Measurements from ENCODE around the gene WDR18.

Gene WDR18

DNA sequence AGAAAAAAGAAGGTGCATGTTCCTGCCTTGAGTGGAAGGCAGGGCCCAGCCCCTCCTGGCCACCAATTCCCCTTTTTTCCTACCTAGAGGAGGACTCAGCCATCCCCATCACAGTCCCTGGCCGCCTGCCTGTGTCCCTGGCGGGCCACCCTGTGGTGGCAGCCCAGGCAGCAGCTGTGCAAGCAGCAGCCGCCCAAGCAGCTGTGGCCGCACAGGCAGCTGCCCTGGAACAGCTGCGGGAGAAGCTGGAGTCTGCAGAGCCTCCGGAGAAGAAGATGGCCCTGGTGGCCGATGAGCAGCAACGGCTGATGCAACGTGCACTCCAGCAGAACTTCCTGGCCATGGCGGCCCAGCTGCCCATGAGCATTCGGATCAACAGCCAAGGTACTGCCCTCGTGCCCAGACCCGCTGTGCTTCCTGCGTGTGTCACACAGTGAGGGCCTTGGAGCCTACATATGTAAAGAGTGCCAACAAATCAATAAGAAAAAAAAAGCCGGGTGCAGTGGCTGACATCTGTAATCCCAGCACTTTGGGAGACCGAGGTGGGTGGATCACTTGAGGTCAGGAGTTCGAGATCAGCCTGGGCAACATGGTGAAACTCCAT, 17.6 kb upstream of the WDR18 start:
- DNase-seq = no peak

DNA sequence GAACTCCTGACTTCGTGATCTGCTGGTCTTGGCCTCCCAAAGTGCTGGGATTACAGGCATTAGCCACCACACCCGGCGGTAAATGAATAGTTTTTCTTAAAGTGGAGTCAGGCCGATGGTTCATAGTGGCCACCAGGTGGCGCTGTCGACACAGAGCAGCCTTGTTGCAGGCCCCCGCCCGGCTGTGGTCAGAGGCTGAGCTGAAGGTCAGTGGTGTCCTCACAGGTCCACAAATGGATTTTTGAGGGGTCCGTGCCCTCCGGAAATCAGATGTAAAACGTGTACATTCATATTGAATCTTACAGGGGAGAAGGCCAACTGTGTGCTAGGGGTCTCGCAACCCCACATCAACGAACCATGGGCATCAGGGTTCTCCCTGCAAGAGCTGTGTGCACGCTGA, 13.4 kb upstream of the WDR18 start:
- no peak for DNase-seq

DNA sequence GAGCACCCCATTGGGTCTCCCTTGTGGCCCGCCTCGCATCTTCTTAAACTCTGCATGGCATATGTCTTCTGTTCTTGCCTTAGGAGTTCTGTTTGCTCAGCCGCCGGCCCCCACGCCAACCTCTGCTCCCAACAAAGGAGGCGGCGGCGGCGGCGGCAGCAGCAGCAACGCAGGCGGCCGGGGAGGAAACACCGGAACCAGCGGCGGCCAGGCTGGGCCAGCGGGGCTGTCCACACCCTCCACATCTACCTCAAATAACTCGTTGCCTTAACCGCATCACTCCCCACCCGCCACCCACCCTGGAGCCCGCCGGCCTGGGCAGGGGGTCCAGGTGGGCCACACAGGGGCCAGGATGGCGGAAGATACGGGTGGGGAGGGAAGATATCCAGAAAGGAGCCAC, 12.3 kb upstream of the WDR18 start:
- no peak for DNase-seq

DNA sequence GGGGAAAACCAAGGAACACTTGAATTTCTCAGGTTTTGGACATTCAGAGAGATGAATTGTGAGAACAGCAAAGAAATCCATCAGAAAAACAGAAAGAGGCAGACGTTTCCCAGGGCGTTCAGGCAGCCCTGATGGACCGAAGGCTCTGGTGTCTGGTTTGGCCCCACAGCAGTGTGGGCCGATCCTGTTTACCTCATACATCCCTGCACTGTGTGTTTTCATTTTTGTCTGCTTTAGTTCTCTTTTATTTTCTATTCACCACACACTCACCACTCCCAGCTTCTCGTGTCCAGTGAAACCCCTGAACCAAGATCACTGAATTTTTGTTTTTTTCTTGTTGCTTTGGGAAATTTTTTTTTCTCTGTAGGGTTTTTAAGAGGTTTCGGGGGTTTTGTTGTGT, 11.9 kb upstream of the WDR18 start:
- no peak for DNase-seq

DNA sequence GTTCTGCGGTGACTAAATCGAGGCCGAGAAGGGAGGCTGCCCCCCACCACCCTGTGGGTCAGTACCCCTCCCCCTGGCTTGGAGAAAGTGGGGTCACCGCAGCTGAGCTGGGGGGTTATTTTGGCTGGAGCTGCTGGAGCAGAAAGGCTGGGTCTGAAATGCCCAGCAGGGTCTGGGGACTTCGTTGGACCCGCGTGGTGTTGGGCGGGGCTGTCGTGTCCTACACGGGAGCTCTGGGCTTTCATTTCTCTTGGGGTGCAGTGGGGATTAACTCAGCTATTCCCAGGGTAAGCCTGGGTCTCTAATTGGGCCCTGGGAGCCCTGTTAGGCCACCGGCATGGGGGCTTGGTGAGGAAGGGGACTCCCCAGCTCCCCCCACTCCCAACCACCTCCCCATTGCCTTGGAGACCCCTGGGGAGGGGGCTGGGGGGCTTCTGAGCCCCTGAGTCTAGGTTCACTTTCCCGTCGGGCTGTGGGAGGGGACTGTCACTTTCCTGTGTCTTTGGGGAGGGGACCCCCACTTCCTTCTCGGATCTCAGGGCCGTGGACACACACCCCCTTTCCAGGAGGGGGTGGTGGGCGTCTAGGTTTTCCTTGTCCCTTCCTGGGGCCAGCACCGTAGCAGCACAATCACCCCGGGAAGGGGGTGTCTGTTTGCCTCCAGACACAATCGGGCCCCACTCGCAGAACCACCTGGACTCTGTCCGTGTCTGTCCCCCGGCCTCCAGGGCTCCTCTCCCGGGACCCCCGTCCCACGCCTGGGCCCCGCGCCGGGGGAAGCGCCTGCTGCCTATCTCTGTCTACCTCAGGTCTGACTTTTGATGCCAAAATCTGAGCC, 10.2 kb upstream of the WDR18 start:
- no peak for DNase-seq

DNA sequence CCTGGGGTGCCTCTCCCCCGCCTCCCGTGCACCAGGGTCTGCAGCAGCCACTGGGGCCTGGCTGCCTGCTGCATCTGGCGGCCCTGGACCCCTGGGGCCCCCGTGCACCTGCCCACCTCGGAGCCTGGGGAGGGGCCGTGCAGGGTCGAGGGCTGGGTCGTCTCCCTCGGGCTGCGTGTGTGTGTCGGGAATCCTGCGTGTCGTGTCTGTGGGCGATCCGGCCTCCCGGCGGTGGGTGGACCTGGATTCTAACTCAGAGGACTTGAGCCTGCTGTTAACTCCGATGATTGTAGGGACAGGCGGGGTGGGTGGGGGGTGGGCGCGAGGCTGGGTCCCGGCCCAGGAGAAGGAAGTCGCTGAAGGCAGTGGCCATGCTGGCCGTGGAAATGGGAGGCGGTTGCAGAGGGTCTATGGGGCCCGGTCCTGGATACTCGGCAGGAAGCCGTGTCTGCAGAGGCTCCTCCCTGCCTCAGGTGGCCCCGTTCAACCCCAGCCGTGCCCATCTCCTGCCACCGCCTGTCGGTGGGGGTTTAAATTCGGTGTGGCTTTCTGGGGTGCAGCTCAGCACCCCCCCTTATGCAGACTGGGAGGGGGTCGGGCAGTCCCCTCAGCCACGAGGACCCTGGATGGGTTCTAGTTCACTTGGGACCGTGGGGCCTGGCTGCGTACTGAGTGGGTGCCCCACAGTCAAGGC, 9.4 kb upstream of the WDR18 start:
- no peak for DNase-seq

DNA sequence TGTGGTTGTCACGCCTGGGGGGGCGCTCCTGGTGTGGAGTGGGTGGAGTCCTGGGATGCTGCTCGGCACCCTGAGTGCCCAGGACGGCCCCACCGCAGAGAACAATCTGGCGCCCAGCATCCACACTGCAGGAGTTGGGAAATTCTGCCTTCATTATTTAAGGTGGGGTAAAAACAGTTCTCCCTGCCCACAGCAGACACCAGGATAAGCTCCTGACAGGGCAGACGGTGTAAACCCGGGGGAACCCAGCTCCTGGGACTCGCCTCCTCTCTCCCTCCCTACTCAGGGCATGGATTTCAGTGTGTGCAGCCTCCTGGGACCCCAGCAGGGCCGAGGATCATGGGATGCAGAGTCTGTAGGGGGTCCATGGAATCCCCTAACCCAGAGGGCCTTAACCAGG, 7.7 kb upstream of the WDR18 start:
- no peak for DNase-seq

DNA sequence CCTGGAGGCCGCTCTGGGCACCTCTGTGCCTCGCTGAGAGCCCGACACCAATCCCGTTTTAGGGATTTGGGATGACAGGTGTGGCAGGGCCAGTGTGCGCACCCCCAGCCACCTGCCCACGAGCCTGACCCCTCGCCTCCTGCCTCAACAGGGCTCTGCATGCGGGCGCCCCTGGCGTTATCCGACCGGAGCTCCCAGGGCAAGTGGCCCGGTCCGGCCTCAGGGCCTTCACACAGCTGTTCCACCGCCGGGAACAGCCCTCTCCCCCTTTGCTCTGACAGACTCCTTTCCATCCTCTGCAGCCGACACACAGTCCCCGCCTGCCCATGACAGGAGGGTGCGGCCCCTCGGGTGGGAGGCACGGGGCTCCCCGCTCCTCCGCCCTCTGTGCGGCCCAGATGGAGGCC, 7.1 kb upstream of the WDR18 start:
- DNase-seq = no peak

DNA sequence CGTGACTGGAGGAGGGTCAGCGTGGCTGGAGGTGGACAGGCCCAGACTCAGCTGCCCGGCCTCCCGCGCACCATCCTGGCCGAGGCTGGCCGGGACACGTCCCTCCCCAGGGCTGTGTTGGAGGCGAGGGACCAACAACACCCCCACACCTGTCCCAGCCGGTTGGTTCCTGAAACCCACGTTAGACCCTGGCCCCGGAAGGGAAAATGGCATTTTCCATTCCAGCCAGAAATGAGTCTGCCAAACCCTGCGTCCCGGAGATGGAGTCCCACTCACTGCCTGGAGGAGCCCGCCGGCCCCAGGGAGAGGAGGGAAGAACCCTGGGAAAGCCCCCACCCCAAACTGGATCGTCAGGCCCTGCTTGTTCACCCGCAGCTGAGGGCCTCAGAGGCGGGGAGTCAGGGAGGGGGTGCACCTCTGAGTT, 4.8 kb upstream of the WDR18 start:
- no peak for DNase-seq

DNA sequence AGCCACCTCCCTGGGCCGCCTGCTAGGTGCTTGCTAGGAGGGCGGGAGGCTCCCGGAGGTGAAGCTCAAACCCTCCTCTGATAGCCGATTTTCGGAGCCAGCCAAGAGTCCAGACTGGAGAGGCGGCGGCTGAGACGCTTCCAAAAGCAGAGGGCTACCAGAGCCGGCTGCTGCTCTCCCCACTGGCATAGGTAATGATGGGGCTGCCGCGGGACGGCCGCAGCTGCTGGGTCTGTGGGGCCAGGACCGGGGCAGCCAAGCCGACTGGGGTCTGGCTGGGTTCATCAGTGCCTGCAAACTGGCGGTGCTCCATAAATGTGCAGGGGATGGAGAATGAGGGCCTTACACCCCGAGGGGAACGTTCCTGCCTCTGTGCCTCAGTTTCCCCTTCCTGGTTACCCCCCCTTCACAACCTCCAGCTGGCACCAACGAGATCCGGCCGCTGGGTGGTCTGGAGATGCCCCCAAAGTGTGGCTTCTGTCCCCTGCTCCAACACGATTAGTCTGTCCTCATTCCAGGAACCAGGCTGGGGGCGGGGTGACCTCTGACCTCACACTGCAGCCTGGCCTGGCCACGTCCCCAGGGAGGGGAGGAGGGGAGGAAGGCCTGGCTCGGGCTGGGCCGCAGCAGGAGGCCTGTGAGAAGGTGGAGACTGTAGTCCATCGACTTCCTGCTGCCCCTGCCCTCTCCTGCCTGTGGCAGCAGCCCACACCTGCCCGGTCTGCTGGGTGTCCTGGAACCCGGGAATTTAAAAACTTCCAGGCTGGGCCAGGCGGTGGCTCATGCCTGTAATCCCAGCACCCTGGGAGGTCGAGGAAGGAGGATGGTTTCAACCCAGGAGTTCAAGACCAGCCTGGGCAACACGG, 3.8 kb upstream of the WDR18 start:
- DNase-seq = peak in 1 of 2 experiments; percentile 27

DNA sequence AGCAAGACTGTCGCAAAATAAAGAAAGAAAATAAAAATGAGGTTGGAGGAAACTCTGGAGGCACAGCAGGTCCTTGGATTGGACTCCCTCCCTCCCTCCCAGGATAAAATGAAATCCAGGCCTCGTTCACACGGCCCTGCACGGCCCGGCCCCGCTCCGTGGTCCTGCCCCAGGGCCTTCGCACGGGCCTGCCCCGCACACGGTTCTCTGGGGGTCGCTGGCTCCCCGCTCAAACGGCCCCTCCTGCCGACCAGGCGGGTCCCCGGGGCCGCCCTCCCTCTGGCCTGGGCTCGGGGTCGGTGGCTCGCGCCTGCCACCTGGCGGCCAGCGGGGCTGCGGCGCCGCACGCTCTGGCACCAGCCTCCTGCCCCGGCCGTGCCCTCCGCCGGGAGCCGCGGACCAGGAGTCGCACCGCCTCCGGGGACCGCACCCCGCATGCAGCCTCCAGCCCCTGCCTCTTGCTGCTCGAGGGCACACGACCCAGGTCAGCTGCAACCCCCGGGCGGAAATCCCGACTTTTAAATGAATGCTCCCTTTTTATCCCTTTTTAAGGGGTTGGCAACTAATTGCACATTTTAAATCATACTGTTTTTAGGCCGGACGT, 1.5 kb upstream of the WDR18 start:
- DNase-seq = peak; percentile 42 to 83

DNA sequence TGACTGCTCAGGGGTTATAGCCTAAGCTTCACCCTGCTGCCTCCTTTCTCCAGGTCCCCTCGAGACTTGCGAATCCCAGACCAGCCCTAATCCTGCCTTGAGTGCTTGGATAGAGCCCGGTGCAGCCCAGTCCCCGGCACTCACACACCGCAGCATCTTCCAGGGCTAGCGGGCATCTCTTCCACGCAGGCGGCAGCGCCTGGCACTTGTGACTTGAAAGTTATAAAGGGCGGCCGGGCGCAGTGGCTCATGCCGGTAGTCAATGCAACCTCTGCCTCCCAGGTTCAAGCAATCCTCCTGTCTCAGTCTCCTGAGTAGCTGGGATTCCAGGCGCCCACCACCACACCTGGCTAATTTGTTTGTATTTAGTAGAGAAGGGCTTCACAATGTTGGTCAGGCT, 1.9 kb downstream of the WDR18 start:
- no peak for DNase-seq

DNA sequence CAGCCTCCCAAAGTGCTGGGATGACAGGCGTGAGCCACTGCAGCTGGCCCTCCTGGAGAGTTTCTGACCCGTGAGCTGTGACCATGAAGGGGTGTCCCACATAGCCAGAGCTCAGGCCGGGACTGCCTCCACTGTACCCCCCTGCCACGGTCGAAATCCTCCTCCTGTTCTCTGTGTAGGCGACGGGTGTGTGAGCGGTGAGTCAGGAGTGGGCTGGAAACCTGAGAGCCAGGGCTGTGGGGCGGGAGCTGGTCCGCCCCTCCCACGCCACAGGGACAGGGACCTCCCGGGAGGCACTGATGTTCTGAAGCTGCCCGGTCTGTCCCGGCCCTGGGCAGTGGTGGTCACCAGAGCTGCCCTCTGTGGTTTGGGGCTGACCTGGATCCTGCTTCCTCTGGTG, 3.9 kb downstream of the WDR18 start:
- no peak for DNase-seq

DNA sequence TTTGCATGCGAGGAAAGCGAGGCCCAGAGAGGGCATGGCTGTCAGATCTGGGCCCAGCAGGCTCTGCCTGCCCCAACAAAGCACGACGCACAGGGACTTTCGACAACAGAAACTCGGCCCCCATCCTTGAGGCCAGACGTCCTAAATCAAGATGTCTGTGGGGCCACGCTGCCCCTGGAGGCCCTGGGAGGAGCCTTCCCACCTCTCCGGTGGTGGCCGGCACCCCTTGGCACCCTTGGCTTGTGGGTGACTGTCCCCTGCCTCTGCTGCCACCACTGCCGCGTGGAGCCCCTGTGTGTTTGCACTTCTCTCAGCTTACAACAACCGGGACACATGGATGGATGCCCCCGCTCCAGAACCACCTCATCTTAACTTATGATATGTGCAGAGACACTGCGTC, 4.4 kb downstream of the WDR18 start:
- DNase-seq = no peak

DNA sequence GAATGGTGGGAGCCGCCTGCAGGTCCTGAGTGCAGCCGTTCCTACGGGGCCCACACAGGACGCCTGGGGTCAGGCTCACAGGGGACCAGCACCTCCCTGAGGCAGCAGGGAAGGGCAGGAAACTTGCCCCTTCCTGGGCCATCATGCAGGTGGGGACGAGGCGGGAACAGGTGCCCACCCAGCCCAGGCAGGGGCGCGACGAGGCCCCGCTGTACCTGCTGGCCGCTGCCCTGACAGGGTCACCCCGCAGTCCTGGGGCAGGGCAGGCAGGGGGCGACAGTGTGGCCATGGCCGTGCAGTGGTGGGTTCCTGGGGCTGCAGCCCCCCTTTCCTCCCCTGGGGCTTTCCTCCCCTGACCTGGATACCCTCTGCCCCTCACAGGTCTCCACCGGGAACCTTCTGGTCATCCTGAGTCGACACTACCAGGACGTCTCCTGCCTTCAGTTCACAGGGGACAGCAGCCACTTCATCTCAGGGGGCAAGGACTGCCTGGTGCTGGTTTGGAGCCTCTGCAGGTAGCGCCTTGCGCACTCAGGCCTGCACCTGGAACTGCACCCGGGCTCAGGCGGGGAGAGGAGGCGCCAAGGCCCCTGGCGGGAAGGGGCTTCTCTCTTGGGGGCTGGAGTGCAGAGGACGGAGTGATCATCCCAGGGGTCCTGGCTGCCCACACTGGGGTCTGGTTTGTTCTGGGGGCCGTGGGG, 5.4 kb downstream of the WDR18 start:
- DNase-seq = no peak

DNA sequence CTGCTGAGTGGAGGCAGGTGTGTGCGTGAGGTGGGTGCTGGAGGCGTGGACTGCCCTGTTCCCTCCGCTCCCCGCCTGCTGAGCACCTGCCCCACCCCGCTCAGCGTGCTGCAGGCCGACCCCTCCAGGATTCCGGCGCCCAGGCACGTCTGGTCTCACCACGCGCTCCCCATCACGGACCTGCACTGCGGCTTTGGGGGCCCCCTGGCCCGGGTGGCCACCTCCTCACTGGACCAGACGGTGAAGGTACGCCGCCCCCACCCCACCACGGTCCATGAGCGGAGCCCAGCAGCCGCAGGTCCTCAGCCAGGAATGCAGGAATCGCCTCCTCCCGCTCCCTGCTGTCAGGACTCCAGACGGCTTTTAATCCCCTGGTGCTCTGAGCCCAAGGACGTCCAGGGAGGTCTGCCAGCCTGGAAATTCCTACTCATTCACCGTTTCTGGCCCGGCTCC, 6.0 kb downstream of the WDR18 start:
- DNase-seq = no peak

DNA sequence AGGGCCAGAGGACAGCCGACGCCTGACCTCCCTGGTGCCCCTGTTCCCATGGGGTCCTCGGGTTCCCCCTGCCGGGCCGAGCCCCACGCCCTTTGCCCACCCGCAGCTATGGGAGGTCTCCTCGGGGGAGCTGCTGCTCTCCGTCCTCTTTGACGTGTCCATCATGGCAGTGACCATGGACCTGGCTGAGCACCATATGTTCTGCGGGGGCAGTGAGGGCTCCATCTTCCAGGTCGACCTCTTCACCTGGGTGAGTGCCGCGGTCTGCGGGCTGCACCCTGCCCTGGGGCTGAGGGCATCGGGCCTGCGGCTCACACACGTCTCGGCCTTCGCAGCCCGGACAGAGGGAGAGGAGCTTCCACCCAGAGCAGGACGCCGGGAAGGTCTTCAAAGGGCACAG, 6.6 kb downstream of the WDR18 start:
- no peak for DNase-seq

DNA sequence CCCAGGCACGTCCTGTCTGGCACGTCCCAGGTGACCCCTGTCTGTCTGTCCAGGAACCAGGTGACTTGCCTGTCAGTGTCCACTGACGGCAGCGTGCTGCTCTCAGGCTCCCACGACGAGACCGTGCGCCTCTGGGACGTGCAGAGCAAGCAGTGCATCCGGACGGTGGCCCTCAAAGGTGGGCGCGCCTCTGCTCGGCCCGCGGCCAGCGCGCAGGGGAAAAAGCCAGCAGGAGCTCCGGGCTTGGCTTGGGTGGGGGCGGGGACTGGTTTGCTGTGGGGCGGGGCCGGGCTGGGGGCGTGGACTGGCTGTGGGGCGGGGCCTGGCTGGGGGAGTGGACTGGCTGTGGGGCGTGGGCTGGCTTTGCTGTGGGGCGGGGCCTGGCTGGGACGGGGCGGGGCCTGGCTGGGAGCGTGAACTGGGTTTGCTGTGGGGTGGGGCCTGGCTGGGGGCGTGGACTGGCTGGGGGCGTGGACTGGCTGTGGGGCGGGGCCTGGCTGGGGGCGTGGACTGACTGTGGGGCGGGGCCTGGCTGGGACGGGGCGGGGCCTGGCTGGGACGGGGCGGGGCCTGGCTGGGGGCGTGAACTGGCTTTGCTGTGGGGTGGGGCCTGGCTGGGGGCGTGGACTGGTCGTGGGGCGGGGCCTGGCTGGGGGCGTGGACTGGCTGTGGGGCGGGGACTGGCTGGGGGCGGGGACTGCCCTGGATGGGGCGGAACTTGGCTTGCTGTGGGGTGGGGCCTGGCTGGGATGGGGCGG, 7.2 kb downstream of the WDR18 start:
- DNase-seq = peak in 1 of 2 experiments; percentile 31

DNA sequence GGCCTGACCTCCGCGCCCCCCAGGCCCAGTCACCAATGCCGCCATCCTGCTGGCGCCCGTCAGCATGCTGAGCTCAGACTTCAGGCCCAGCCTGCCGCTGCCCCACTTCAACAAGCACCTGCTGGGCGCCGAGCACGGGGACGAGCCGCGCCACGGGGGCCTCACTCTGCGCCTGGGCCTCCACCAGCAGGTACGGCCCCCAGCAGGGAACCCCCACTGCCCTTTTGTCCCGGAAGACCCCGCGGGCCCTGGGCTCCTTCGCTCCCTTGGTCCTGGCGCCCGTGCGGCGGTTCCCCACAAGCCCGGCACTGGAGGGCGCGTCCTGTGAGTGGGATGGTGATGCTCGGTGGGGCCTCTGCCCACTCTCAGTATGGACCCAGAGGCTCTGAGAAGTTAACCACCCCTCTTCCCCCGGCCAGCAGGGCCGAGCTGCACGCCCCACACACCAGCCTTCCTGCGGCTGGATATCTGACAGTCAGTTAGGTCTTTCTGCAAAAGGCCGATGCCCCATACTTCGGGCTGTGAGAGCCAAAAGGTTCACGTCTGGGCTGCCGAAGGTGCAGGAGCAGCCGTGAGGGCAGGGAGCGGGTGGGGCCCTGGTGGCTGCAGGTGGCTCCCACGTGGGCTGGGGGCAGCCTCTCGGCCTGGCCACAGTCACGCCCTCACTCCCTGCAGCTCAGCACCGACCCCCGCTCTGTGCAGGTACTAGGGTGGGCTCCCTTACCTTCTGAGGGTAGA, 8.0 kb downstream of the WDR18 start:
- no peak for DNase-seq

DNA sequence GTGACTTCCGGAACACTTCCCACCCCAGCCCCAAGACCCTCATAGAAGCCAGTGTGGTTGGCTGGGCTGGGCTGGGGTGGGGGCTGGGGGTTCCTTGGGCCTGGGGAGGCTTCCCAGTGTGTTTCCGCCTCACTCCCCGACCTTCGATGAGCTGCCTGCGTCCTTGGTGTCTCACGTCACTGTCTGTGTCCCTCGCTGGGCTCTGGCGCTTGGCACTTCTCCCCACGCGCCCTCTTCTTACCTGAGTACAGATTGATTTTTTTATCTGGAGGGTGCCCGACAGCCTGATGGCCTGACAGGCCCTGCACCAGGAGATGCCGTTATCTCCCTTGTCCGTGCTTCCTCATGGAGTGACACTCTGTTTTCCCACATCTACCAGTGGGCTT, 8.5 kb downstream of the WDR18 start:
- DNase-seq = no peak
